ENCODE data around the gene ERGIC1.

Gene ERGIC1

DNA sequence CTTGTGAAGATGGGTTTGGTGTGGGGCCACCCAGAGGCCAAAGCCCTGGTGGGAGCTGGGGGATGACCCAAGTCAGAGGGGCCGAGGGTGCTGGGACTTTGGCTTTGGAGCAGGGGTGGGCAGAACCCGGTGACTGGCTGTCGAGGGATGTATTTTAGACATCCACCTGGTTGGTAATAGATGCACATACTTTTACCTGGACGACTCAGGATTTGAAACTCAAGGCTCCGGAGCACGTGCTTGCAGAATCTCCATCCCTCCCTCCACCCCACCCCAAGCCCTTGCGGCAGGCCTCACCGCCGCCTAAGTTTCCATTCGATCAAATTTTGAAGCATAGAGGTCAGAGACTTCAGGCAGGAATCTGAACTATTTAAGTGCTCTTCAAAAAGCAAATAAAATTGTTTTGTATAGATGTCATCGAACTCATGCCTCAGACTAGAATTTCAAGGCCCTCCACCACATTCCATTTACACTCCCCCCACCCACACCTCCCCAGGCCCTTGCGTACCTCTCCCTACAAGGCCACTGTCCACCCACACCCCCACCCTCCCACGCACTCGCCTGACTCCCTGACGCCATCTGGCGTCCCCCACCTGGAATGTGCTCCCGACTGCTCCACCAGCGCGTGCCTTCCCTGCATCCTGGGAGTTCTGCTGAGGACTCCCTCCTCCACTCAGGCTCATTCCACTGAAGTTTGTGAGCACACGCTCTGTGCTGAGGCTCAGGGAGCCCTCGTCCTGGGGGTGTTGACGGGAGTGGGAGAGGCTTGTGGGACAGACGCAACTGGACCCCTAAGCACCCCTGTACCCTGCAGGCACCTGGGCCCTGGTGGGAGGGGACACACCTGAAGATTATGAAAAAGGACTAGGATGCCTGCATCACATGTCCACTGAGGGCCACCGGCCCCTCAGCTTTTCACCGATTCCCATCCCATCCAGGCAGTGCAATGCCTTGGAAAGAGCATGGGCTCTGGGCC, 68.7 kb downstream of the ERGIC1 start:
- H3K27me3 Mint-ChIP-seq, result no peaks in the 10 kb centered on the region
- no peaks in the 10 kb centered on the region for H3K4me1 Mint-ChIP-seq
- H3K36me3 Mint-ChIP-seq, result peaks cover 1% of the 10 kb centered on the region
- H3K27ac Mint-ChIP-seq, result no peak overlapping the region
- no peaks in the 10 kb centered on the region for H3K9me3 Mint-ChIP-seq
- H3K4me3 Mint-ChIP-seq, result no peak overlapping the region

DNA sequence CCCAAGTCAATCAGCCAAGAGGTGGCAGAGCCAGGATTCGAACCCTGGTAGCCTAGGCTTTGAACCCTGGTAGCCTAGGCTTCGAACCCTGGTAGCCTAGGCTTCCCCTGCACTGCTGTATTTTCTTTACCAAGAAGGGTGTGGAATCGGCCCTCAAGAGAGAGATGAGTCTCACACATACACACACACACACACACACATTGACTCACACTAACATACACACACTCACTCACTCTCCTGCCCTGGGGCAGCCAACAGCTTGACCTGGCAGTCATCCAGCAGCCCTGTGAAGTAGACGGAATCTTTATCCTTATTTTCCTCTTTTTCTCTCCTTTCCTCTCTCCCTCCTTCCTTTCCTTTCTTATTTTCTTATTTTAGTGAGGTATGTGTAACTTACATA, 69.7 kb downstream of the ERGIC1 start:
- H3K27me3 Mint-ChIP-seq, result no peaks in the 10 kb centered on the region
- no peaks in the 10 kb centered on the region for H3K9me3 Mint-ChIP-seq
- H3K27ac Mint-ChIP-seq, result no peak overlapping the region
- no peaks in the 10 kb centered on the region for H3K4me1 Mint-ChIP-seq
- H3K36me3 Mint-ChIP-seq, result peaks cover 1% of the 10 kb centered on the region
- no peak overlapping the region for H3K4me3 Mint-ChIP-seq

DNA sequence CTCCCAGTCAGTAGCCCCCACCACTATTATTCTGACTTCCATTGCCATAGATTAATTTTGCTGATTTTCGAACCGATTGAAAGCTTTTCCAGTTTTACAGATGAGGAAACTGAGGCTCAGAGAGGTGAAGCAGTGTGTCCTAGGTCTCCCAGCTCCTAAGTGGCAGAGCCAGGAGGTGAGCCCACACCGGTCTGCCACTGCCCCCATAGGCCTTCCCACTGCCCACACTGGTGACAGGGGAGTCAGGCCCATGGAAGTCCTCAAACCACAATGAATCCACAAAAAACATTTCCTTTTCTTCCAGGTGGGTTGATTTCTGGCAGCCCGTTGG, 70.2 kb downstream of the ERGIC1 start:
- no peaks in the 10 kb centered on the region for H3K36me3 Mint-ChIP-seq
- no peak overlapping the region for H3K27ac Mint-ChIP-seq
- no peak overlapping the region for H3K4me3 Mint-ChIP-seq
- no peaks in the 10 kb centered on the region for H3K9me3 Mint-ChIP-seq
- H3K27me3 Mint-ChIP-seq, result no peaks in the 10 kb centered on the region
- H3K4me1 Mint-ChIP-seq, result no peaks in the 10 kb centered on the region

DNA sequence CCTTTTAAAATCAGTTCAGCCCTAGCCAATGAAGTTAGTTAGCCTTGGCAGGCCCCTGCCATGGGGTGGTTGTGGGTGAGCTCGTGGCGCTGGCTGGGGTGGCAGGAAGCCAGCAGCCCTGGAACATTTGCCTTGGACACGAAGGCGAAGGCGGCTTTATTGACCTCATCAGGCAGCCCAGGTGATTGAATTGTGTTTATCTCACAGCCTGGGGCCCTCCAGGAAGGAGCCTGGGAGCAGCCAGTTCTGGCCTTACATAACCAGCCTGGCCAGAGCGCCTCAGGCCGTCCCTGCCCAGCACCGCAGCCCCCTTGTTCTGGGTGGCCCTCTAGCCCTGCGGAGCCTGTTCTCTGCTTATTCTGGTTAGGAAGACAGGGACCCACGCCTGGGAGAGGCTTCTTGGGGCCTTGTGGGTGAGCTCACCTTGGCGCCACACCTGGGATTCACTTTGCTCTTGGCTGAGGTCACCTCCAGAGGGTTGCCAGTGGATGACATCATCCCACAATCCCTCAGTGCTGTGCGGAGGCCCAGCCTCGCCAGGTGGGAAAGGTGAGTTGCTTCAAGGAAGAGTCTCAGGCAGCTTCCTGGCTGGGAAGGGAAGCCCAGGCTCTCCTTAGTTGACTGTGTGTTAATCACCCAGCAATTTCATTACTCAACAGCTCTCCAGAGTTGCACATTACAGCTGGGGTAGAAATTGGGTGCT, 70.7 kb downstream of the ERGIC1 start:
- Mint-ChIP-seq H3K9me3 (no peaks in the 10 kb centered on the region), H3K4me1 (no peaks in the 10 kb centered on the region), H3K36me3 (no peaks in the 10 kb centered on the region), H3K27ac (no peak overlapping the region), H3K27me3 (no peaks in the 10 kb centered on the region), H3K4me3 (no peak overlapping the region)

DNA sequence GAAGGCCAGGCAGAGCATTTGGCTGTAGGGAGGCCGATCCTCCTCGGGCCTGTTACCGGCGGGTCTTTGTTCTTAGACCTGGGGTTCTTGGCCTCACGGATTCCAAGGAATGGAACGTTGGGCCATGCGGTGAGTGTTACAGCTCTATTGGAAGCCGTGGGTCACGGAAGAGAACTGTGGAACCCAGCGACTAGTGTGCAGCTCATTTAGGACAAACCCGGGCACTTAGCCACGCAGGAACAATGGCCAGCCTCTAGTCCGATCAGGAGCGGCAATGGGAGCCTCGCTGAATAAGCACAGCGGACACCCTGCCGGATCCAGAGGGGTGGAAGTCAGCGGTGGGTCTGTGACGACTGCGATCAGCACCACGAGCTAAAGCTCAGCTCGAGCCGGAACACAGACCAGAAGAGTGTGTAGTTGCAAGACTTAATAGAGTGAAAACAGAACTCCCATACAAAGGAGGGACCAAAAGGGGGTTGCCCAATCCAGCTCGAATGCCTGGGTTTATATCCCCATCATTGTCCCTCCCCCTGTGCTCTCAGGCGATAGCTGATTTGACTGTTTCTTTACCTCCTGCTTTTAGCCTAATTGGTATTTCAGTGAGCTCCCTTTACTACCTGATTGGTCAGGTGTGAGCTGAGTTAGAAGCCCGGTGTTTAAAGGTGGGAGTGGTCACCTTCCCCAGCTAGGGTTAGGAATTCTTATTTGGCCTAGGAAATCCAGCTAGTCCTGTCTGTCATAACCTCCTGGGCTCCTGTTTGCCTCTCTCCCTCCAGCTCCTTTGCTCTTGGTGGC, 71.5 kb downstream of the ERGIC1 start:
- peaks cover 2% of the 10 kb centered on the region for H3K36me3 Mint-ChIP-seq
- H3K27ac Mint-ChIP-seq, result no peak overlapping the region
- no peaks in the 10 kb centered on the region for H3K27me3 Mint-ChIP-seq
- no peaks in the 10 kb centered on the region for H3K9me3 Mint-ChIP-seq
- H3K4me3 Mint-ChIP-seq, result no peak overlapping the region
- H3K4me1 Mint-ChIP-seq, result no peaks in the 10 kb centered on the region

DNA sequence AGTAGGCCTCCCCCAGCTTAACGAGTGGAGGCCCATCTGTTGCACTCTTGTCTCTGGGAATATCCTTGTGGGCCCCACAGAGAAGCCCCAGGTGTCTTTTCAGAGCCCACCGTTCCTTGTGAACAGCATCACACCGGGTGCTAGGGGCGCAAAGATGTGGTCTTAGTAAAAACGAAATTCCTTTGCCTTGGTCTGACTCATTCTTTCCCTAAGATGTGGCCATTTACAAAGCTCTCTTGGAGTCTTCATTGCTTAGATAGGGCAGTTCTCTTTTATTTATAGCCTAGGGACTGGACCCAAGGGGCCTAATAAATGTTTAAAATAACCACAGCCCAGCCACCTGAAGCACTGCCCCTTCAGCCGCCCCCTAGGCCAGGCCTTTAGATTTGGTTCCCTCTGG, 72.4 kb downstream of the ERGIC1 start:
- Mint-ChIP-seq H3K27me3 (no peaks in the 10 kb centered on the region), H3K27ac (no peak overlapping the region), H3K36me3 (peaks cover 2% of the 10 kb centered on the region), H3K9me3 (no peaks in the 10 kb centered on the region), H3K4me1 (no peaks in the 10 kb centered on the region), H3K4me3 (no peak overlapping the region)

DNA sequence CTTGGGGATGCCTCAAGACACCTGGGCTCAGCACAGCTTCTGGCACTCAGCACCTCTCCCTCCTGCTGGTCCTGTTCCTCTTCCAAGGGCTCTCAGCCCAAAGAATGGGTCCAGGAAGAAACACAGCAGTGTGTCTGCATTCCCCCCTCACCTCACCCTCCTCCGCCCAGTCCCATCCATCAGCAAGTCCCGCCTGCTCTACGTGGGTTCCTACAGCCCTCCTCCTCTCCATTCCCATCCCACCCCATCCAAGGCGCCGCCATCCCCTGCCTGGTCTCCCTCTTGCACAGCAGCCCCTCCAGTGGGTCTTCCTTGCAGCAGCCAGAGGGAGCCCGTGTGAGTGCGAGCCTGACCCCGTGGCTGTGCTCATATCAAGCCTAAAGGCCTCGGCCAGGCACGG, 72.8 kb downstream of the ERGIC1 start:
- H3K4me1 Mint-ChIP-seq, result no peaks in the 10 kb centered on the region
- peaks cover 2% of the 10 kb centered on the region for H3K36me3 Mint-ChIP-seq
- no peak overlapping the region for H3K4me3 Mint-ChIP-seq
- no peaks in the 10 kb centered on the region for H3K9me3 Mint-ChIP-seq
- no peak overlapping the region for H3K27ac Mint-ChIP-seq
- no peaks in the 10 kb centered on the region for H3K27me3 Mint-ChIP-seq

DNA sequence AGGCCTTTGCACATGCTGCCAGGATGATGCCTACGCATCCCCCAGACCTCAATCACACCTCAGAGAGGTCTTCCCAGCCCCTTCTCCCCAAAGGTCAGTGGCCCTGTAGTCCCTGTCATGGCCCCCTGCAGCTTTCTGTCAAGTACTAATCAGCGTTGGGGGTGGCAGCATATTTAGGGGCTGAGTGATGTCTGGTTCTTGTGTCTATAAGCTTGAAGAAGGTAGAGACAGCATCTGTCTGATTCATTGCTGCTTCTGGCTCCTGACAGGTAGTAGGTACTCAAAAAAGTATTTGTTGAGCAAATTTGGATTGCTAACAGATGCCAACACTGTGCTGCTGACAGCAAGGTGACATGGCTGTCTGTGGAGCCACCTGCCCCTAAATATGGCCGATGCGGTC, 73.6 kb downstream of the ERGIC1 start:
- H3K27ac Mint-ChIP-seq, result no peak overlapping the region
- H3K4me1 Mint-ChIP-seq, result no peaks in the 10 kb centered on the region
- no peaks in the 10 kb centered on the region for H3K27me3 Mint-ChIP-seq

DNA sequence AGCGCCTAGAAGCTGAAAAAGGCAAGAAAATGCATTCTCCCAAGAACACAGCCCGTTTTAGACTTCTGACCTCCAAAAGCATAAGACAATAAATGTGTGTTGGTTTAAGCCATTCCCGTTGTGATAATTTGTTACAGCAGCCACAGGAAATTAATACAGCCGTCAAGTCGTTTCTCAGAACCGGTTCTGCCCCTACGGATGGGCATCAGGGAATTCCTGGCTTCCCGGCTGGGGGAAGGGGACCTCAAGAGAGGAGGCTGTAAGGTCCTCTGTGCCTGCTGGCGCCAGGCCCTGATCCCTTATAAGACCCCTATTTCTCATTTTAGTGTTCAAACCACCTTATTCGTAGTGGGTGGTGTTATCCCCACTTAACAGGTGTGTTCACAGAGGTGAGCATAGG, 74.6 kb downstream of the ERGIC1 start:
- Mint-ChIP-seq H3K4me3 (no peak overlapping the region), H3K4me1 (no peaks in the 10 kb centered on the region), H3K27ac (no peak overlapping the region), H3K36me3 (peaks cover 2% of the 10 kb centered on the region), H3K27me3 (no peaks in the 10 kb centered on the region), H3K9me3 (no peaks in the 10 kb centered on the region)

More for the DNA sequence above, 73.6 kb downstream of the ERGIC1 start:
- Mint-ChIP-seq H3K4me3 (no peak overlapping the region), H3K9me3 (no peaks in the 10 kb centered on the region), H3K36me3 (peaks cover 2% of the 10 kb centered on the region)

DNA sequence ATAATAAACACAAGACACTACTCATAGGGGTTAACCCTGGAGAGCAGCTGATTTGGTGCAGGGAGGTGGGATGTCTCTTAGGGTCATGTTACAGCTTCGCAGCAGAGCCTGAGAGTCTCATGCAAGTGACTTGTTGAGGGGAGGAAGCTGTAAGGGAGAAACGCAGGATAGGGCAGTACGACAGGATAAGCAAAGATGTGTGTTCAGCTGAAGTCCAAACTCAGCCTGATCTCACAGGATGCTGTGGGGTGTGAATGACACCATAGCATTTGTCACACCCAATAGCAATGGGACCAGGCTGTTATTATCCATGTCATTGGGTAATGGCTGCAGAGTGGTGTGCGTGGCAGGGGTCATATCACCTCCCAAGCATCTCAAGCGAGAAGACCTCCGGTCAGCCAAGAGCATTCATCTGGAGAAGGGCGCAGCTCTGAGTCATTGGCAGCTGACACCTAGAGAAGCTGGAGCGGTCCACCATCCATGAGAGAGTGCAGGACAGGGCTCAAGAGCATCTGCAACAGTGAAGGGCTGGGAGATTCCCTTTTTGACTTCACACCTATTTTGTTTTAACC, 76.0 kb downstream of the ERGIC1 start:
- H3K36me3 Mint-ChIP-seq, result peaks cover 2% of the 10 kb centered on the region
- H3K4me1 Mint-ChIP-seq, result no peaks in the 10 kb centered on the region
- H3K27ac Mint-ChIP-seq, result no peak overlapping the region

DNA sequence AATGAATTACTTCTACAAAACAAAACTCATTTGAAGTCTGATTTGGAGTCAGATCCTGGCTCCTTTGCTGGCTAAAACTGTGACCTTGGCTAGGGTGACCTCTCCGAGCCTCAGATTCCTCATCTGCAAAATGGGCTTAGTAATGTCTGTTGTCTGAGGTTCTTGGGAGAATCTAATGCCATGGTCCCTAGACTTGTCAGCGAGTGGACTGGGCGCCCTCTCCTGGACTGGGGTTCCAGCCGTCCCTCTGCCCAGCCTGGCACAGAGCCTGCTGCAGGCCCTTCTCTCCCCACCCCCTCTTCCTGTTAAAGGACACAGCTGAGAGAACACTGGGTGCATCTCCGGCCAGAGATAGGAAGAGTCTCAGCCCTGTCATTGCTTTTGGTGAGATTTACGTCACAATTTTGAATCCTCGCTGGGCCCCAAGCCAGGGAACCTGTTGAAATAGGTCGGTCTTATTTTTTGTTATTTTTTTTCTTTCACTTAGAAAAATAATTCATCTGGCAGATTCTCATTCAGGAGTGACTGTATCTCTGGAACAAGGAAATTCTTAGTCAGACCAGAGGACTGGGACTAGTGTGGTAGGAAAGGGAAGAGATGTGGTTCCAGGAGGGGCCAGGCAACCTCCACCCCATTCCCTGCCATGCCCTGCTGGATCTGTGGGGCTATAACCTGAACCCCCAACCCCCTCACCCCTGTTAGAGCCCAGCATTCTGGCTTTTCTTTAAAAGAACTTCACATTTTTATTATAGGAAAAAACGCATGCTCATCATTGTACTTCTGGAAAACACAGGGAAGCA, 77.0 kb downstream of the ERGIC1 start:
- Mint-ChIP-seq H3K4me3 (no peak overlapping the region), H3K27me3 (no peaks in the 10 kb centered on the region), H3K4me1 (no peaks in the 10 kb centered on the region), H3K27ac (no peak overlapping the region), H3K9me3 (no peaks in the 10 kb centered on the region), H3K36me3 (peaks cover 2% of the 10 kb centered on the region)

More for the DNA sequence above, 76.0 kb downstream of the ERGIC1 start:
- Mint-ChIP-seq H3K4me3 (no peak overlapping the region), H3K9me3 (no peaks in the 10 kb centered on the region), H3K27me3 (no peaks in the 10 kb centered on the region)

DNA sequence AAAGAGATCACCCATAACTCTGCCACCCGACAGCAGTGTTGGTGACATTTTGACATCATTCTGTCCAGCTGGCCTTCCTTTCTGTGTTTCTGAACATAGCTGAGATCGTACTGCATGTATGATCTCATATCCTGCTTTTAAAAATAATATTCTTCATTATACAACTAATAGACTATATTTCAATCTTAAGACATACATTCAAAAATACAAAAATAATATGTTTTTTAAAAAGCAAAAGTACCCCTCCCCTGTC, 77.5 kb downstream of the ERGIC1 start:
- H3K36me3 Mint-ChIP-seq, result peaks cover 2% of the 10 kb centered on the region
- H3K4me3 Mint-ChIP-seq, result no peak overlapping the region
- no peaks in the 10 kb centered on the region for H3K27me3 Mint-ChIP-seq
- H3K9me3 Mint-ChIP-seq, result no peaks in the 10 kb centered on the region
- H3K27ac Mint-ChIP-seq, result no peak overlapping the region
- no peaks in the 10 kb centered on the region for H3K4me1 Mint-ChIP-seq

DNA sequence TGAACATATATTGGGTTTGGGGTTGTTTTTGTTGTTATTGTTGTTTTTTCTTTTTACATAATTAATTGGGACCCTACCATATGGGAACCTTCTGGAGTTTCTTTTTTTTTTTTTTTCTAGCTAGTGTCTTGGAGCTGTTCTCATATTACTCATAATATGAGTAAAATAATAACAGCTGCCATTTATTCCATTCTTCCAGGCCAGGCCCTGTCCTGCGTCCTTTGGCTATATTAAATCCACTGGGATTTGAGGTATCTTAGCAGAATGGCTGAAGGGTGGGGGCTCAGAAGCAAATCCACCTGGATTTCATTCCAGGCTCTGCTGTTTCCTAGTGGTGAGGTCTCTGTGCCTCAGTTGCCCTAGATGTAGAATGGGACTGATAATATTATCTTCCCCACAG, 77.9 kb downstream of the ERGIC1 start:
- Mint-ChIP-seq H3K9me3 (no peaks in the 10 kb centered on the region), H3K27ac (no peak overlapping the region), H3K27me3 (no peaks in the 10 kb centered on the region), H3K4me3 (no peak overlapping the region), H3K36me3 (peaks cover 4% of the 10 kb centered on the region), H3K4me1 (peaks cover 1% of the 10 kb centered on the region)

DNA sequence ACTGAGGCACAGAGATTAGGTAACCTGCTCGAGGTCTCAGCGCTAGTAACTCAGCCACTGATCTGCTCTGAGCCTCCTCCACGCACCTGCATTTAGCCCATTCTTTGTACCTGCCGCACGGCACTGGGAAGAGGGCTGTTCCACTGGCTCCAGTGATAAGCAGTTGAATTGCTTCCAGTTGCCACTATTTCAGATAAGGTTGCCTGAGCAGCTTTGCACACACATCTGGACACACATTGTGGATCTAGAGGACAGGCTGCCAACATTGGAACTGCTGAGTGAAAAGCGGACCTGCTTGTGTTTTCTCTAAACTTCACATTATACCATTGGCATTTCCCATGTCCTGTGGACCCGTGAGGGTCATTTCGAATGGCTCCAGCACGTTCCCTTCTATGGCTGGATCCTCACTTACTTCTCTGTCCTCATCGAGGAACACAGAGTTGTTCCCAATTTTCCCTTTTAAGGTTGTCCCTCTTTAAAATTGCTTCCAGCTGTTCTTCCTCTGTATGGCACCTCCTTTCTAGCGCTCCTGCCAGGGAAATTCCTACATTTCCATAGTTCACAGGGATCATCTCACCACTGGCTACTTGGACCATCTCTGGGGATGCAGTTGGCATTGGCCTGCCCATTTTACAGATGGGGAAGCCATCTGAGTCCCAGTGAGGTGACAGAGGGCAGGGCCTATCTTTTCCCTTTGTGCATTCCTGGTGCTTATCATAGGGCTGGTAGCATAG, 79.2 kb downstream of the ERGIC1 start:
- Mint-ChIP-seq H3K36me3 (peaks cover 7% of the 10 kb centered on the region), H3K27ac (no peak overlapping the region), H3K27me3 (no peaks in the 10 kb centered on the region), H3K4me3 (no peak overlapping the region), H3K9me3 (no peaks in the 10 kb centered on the region), H3K4me1 (peaks cover 10% of the 10 kb centered on the region)

All from activated naive CD4-positive, alpha-beta T cell treated with anti-CD3 and anti-CD28 coated beads, Interleukin-2, amount 50 U/mL, for 24 hours (primary cell).